Activated CD4-positive, alpha-beta T cell treated with anti-CD3 and anti-CD28 coated beads for 36 hours (primary cell): ENCODE results near the gene KRT76. TPM values are rescaled to one million over a fixed set of nuclear protein-coding genes. Genes with fewer than 3 reads are reported as not detected.

Source experiments
- ATAC-seq: fragments of 200-7000 bp; cut with Tn5 transposase; one replicate; pipeline ENCODE4 v1.10.0; 2021; ENCODE audit warnings: mild to moderate bottlenecking, moderate library complexity
- CTCF ChIA-PET: fragments of 350-600 bp; sonication (Branson Sonifier 250); formaldehyde crosslinking; loops from one replicate; lab custom pipeline; 2021; ENCODE audit warnings: antibody characterized with exemption; lab: Charles Lee
- POLR2A ChIA-PET: fragments of 350-600 bp; sonication (Branson Sonifier 250); formaldehyde crosslinking; loops from one replicate; lab custom pipeline; 2021; ENCODE audit warnings: antibody characterized with exemption, inconsistent platforms; lab: Charles Lee
- DNase-seq: peaks from one replicate; pipeline ENCODE4 v3.0.0-alpha.2; 2020
- H3K27ac Mint-ChIP-seq: one replicate; pipeline ENCODE4 v1.8.0; 2021; ENCODE audit warnings: mixed read lengths
- H3K27me3 Mint-ChIP-seq: one replicate; pipeline ENCODE4 v1.8.0; 2021; ENCODE audit warnings: mixed read lengths
- H3K36me3 Mint-ChIP-seq: one replicate; pipeline ENCODE4 v1.8.0; 2021; ENCODE audit warnings: low read depth, mixed read lengths
- H3K4me1 Mint-ChIP-seq: one replicate; pipeline ENCODE4 v1.8.0; 2021; ENCODE audit warnings: mixed read lengths
- H3K4me3 Mint-ChIP-seq: one replicate; pipeline ENCODE4 v1.8.0; 2021; ENCODE audit warnings: mild to moderate bottlenecking, moderate library complexity, mixed read lengths
- H3K9me3 Mint-ChIP-seq: one replicate; pipeline ENCODE4 v1.8.0; 2021; ENCODE audit warnings: low read depth, mixed read lengths
- intact Hi-C, 2 experiments: fragments of 100-400 bp; cut with DNase I in 1 of 2; cut with micrococcal nuclease in 1 of 2; formaldehyde crosslinking; loops; one replicate each; pipeline versions ENCODE4 v1.14.2 to v1.15.1; 2022 to 2024; cut with DNase I, micrococcal nuclease
- total RNA-seq, 2 experiments: library from RNA; stranded (reverse); gene quantifications; one replicate each; pipeline ENCODE4 v1.2.3, GENCODE V29; 2021

The KRT76 gene
- total RNA-seq, 2 experiments from 2014 or later: not detected

DNA sequence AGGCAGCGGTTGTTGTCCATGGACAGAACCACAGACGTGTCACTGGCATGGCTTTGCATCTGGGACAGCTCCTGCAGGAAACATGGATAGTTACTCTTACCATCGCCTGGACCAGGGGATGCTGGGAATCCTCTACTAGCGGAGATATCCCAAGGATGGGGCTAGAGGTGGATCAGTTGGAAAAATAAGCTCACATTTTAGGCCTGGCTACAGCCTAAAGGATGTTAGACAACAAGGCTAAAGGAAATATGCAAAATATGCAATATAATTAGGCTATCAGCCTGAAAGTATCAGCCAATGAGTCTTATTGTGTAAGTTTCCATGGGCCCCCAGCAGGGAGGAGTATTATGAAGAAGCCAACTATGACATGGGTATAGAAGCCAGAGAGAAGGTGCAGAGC lies 5.0 kb downstream of the KRT76 start:
- DNase-seq (no peak), ATAC-seq (no peak)
- POLR2A ChIA-PET: no interaction called here
- Mint-ChIP-seq H3K4me3 (no peak overlapping the region), H3K9me3 (no peaks in the 10 kb centered on the region), H3K27ac (no peak overlapping the region), H3K36me3 (no peaks in the 10 kb centered on the region), H3K27me3 (peaks cover 3% of the 10 kb centered on the region), H3K4me1 (no peaks in the 10 kb centered on the region)
- CTCF ChIA-PET: interaction anchor here (0.6 to 1.0 kb wide), 2 partner anchors 8 to 60 kb away, joined by 3 read pairs; no protein-coding TSS in a partner anchor
- intact Hi-C loops: no loop called here

DNA sequence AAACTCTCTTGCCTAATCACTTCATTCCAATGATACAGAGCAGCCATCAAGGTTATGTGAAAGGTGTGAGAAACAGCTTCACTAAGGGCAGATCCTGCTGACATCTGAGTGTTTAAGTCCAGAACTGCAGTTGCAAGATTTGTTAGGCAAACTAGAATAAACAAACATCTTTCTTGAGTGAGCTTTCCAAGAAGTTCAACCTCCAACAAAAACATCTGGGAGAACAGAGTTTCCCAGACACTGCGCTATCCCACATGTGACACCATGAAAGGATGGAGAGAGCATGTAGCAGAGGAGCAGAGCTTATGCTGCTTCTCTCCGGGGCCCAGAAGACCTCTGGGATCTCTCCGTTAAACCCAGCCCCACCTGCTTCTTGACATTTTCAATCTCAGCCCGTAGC lies 5.6 kb downstream of the KRT76 start:
- ATAC-seq (no peak), DNase-seq (no peak)
- CTCF ChIA-PET: interaction anchor here (0.6 kb wide), 1 partner anchor 60 kb away, joined by 3 read pairs; no protein-coding TSS in a partner anchor
- POLR2A ChIA-PET: no interaction called here
- H3K36me3 Mint-ChIP-seq: no peaks in the 10 kb centered on the region
- H3K27ac Mint-ChIP-seq: no peak overlapping the region
- H3K27me3 Mint-ChIP-seq: peaks cover 3% of the 10 kb centered on the region
- H3K4me1 Mint-ChIP-seq: no peaks in the 10 kb centered on the region
- H3K4me3 Mint-ChIP-seq: no peak overlapping the region
- intact Hi-C loops: no loop called here
- no peaks in the 10 kb centered on the region for H3K9me3 Mint-ChIP-seq

DNA sequence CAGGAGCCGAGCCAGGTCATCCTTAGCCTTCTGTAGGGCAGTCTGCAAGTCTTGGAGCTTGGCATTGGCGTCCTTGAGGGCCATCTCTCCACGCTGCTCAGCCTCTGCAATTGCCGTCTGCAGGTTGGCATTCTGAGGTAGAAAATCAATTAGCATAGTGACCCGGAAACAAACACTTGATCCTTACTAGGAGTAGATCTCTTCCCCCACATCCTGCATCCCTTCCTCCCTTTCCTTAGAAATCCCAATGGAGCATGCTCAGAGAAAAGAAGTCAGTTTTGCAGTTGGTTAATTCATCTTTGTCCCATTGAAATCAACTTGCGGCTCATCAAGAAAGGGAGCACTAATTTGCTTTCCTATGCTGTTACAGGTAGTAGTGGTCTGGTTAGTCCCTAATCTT lies 6.1 kb downstream of the KRT76 start:
- intact Hi-C loops: no loop called here
- ATAC-seq (no peak), DNase-seq (no peak)
- POLR2A ChIA-PET: no interaction called here
- H3K27ac Mint-ChIP-seq: no peak overlapping the region
- H3K36me3 Mint-ChIP-seq: no peaks in the 10 kb centered on the region
- no peaks in the 10 kb centered on the region for H3K4me1 Mint-ChIP-seq
- H3K4me3 Mint-ChIP-seq: no peak overlapping the region
- CTCF ChIA-PET: no interaction called here
- peaks cover 3% of the 10 kb centered on the region for H3K27me3 Mint-ChIP-seq
- no peaks in the 10 kb centered on the region for H3K9me3 Mint-ChIP-seq

GRCh38 chr12:52769946-52770345 lies 7.2 kb downstream of the KRT76 start:
- ChIA-PET POLR2A (interaction anchor here (0.7 kb wide), 1 partner anchor 489 kb away, joined by 5 read pairs; no protein-coding TSS in a partner anchor), CTCF (no interaction called here)
- ATAC-seq (no peak), DNase-seq (no peak)
- Mint-ChIP-seq H3K4me3 (no peak overlapping the region), H3K4me1 (no peaks in the 10 kb centered on the region), H3K27ac (no peak overlapping the region), H3K36me3 (no peaks in the 10 kb centered on the region), H3K27me3 (peaks cover 3% of the 10 kb centered on the region), H3K9me3 (no peaks in the 10 kb centered on the region)
- intact Hi-C loops: no loop called here

GRCh38 chr12:52769354-52769753 lies 7.8 kb downstream of the KRT76 start:
- H3K27ac Mint-ChIP-seq: no peak overlapping the region
- intact Hi-C loops: no loop called here
- DNase-seq: no peak
- CTCF ChIA-PET: no interaction called here
- H3K36me3 Mint-ChIP-seq: no peaks in the 10 kb centered on the region
- H3K27me3 Mint-ChIP-seq: peaks cover 3% of the 10 kb centered on the region
- no peak overlapping the region for H3K4me3 Mint-ChIP-seq
- POLR2A ChIA-PET: no interaction called here
- ATAC-seq: no peak
- H3K4me1 Mint-ChIP-seq: no peaks in the 10 kb centered on the region
- H3K9me3 Mint-ChIP-seq: no peaks in the 10 kb centered on the region

GRCh38 chr12:52768479-52769200 lies 8.5 kb downstream of the KRT76 start:
- intact Hi-C loops: no loop called here
- Mint-ChIP-seq H3K9me3 (no peaks in the 10 kb centered on the region), H3K27ac (no peak overlapping the region), H3K27me3 (peaks cover 3% of the 10 kb centered on the region), H3K36me3 (no peaks in the 10 kb centered on the region), H3K4me1 (no peaks in the 10 kb centered on the region), H3K4me3 (no peak overlapping the region)
- CTCF ChIA-PET: no interaction called here
- POLR2A ChIA-PET: interaction anchor here (0.6 kb wide), 1 partner anchor 371 kb away, joined by 6 read pairs; no protein-coding TSS in a partner anchor
- ATAC-seq: no peak
- no peak for DNase-seq

DNA sequence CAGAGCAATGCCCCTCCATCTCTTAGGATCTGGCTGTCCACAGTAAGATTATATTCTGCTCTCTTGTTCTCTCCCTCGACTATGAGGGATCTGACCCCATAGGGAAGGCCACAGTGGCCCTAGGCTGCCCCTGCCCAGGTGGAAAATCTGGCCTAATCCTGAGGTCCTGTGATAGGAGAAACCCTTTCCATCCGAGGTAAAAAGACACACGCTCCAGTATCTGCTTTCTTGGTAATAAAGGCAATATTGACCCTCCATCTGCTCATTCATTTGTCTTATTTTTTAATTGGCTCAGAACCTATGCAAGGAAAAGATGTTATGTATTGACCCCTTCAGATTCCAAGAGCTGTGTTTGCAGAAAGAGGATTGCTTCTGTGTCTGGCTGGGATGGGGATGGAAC lies 9.7 kb downstream of the KRT76 start:
- H3K36me3 Mint-ChIP-seq: no peaks in the 10 kb centered on the region
- H3K4me3 Mint-ChIP-seq: no peak overlapping the region
- POLR2A ChIA-PET: no interaction called here

GRCh38 chr12:52767020-52767379 lies 10.1 kb downstream of the KRT76 start:
- POLR2A ChIA-PET: no interaction called here
- no peak overlapping the region for H3K4me3 Mint-ChIP-seq
- no peaks in the 10 kb centered on the region for H3K4me1 Mint-ChIP-seq
- no peaks in the 10 kb centered on the region for H3K36me3 Mint-ChIP-seq
- H3K9me3 Mint-ChIP-seq: peaks cover 3% of the 10 kb centered on the region
- peaks cover 3% of the 10 kb centered on the region for H3K27me3 Mint-ChIP-seq
- ATAC-seq: no peak
- H3K27ac Mint-ChIP-seq: no peak overlapping the region
- CTCF ChIA-PET: interaction anchor here (0.7 to 0.8 kb wide), 2 partner anchors 975 to 1829 kb away, joined by 3 read pairs; no protein-coding TSS in a partner anchor
- no peak for DNase-seq
- intact Hi-C loops: no loop called here

More for the DNA sequence above, 9.7 kb downstream of the KRT76 start:
- no peak for ATAC-seq
- DNase-seq: no peak
- Mint-ChIP-seq H3K27ac (no peak overlapping the region), H3K27me3 (peaks cover 3% of the 10 kb centered on the region), H3K9me3 (peaks cover under 1% of the 10 kb centered on the region), H3K4me1 (no peaks in the 10 kb centered on the region)
- intact Hi-C loops: no loop called here
- CTCF ChIA-PET: no interaction called here

GRCh38 chr12:52766351-52767019 lies 10.7 kb downstream of the KRT76 start:
- ChIA-PET CTCF (interaction anchor here (0.7 to 0.8 kb wide), 2 partner anchors 974 to 1829 kb away, joined by 3 read pairs; no protein-coding TSS in a partner anchor), POLR2A (no interaction called here)
- no peak for ATAC-seq
- H3K27me3 Mint-ChIP-seq: peaks cover 3% of the 10 kb centered on the region
- H3K36me3 Mint-ChIP-seq: no peaks in the 10 kb centered on the region
- H3K9me3 Mint-ChIP-seq: peaks cover 5% of the 10 kb centered on the region
- no peak overlapping the region for H3K4me3 Mint-ChIP-seq
- H3K4me1 Mint-ChIP-seq: no peaks in the 10 kb centered on the region
- intact Hi-C loops: no loop called here
- DNase-seq: no peak
- H3K27ac Mint-ChIP-seq: no peak overlapping the region

GRCh38 chr12:52765702-52766101 lies 11.4 kb downstream of the KRT76 start:
- CTCF ChIA-PET: no interaction called here
- POLR2A ChIA-PET: no interaction called here

DNA sequence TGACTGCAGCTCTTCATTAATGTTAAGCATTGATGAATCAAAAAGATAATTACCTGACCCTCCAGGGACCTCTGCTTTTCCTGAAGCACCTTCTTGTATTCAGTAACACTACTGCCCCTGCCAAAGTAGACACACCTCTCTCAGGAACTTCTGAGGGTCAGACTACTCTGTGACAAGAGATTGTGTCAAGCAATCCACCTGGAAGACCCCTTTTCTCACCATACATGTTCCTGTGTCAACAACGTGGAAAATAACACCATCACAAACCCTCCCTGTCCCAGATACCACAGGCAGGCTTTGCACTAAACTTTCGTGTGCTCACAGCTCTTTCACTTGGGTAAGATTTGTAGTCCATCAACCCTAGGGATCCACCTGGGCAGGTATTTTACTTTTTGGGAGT lies 13.2 kb downstream of the KRT76 start:
- peaks cover 13% of the 10 kb centered on the region for H3K9me3 Mint-ChIP-seq
- H3K27me3 Mint-ChIP-seq: no peaks in the 10 kb centered on the region
- intact Hi-C loops: no loop called here
- no peak for DNase-seq
- H3K27ac Mint-ChIP-seq: no peak overlapping the region
- ChIA-PET POLR2A (no interaction called here), CTCF (interaction anchor here (0.8 to 1.7 kb wide), 4 partner anchors 9 to 121 kb away, joined by 3 to 6 read pairs (median 4); no protein-coding TSS in a partner anchor)
- H3K4me1 Mint-ChIP-seq: no peaks in the 10 kb centered on the region
- H3K4me3 Mint-ChIP-seq: no peak overlapping the region
- no peaks in the 10 kb centered on the region for H3K36me3 Mint-ChIP-seq
- ATAC-seq: no peak

More at GRCh38 chr12:52765702-52766101, 11.4 kb downstream of the KRT76 start:
- DNase-seq (no peak), ATAC-seq (no peak)
- Mint-ChIP-seq H3K4me1 (no peaks in the 10 kb centered on the region), H3K36me3 (no peaks in the 10 kb centered on the region), H3K4me3 (no peak overlapping the region), H3K9me3 (peaks cover 12% of the 10 kb centered on the region), H3K27me3 (peaks cover 3% of the 10 kb centered on the region), H3K27ac (no peak overlapping the region)
- intact Hi-C loops: no loop called here
